ENCODE measurements around the gene RASGRF1.

- TF ChIP-seq ZFP41 (tag by site-specific recombination; IDR thresholded peaks at IDR 0.05; ENCODE audit: borderline replicate concordance), result no peak
- TF ChIP-seq, protein P1, sequence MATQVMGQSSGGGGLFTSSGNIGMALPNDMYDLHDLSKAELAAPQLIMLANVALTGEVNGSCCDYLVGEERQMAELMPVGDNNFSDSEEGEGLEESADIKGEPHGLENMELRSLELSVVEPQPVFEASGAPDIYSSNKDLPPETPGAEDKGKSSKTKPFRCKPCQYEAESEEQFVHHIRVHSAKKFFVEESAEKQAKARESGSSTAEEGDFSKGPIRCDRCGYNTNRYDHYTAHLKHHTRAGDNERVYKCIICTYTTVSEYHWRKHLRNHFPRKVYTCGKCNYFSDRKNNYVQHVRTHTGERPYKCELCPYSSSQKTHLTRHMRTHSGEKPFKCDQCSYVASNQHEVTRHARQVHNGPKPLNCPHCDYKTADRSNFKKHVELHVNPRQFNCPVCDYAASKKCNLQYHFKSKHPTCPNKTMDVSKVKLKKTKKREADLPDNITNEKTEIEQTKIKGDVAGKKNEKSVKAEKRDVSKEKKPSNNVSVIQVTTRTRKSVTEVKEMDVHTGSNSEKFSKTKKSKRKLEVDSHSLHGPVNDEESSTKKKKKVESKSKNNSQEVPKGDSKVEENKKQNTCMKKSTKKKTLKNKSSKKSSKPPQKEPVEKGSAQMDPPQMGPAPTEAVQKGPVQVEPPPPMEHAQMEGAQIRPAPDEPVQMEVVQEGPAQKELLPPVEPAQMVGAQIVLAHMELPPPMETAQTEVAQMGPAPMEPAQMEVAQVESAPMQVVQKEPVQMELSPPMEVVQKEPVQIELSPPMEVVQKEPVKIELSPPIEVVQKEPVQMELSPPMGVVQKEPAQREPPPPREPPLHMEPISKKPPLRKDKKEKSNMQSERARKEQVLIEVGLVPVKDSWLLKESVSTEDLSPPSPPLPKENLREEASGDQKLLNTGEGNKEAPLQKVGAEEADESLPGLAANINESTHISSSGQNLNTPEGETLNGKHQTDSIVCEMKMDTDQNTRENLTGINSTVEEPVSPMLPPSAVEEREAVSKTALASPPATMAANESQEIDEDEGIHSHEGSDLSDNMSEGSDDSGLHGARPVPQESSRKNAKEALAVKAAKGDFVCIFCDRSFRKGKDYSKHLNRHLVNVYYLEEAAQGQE (tag by site-specific recombination; IDR thresholded peaks at IDR 0.05), result no peak
Measured at GRCh38 chr15:79129235-79129634, 38.7 kb upstream of the RASGRF1 start.

All from HEK293 (cell line).